HFFc6 (cell line): ENCODE results near the gene RNU6-9. TPM values are rescaled to one million over a fixed set of nuclear protein-coding genes. Genes with fewer than 3 reads are reported as not detected.

Experiments used
- DNase-seq: peaks from one replicate; pipeline ENCODE4 v3.0.0-alpha.2; 2018
- H3K27ac Mint-ChIP-seq: 2 replicates; pipeline ENCODE4 v1.8.0; 2020; ENCODE audit warnings: mild to moderate bottlenecking, mixed read lengths
- H3K27me3 Mint-ChIP-seq: 2 replicates; pipeline ENCODE4 v1.8.0; 2021; ENCODE audit warnings: mild to moderate bottlenecking, moderate library complexity, mixed read lengths; ENCODE audit not compliant: insufficient read depth
- H3K36me3 Mint-ChIP-seq: 2 replicates; pipeline ENCODE4 v1.8.0; 2021; ENCODE audit warnings: low read depth, mixed read lengths
- H3K4me1 Mint-ChIP-seq: 2 replicates; pipeline ENCODE4 v1.8.0; 2020; ENCODE audit warnings: low read depth, mixed read lengths
- H3K4me3 Mint-ChIP-seq: 2 replicates; pipeline ENCODE4 v1.8.0; 2020; ENCODE audit warnings: mild to moderate bottlenecking, moderate library complexity, mixed read lengths
- H3K9me3 Mint-ChIP-seq: 2 replicates; pipeline ENCODE4 v1.8.0; 2020; ENCODE audit warnings: mild to moderate bottlenecking, mixed read lengths
- CTCF ChIP-seq: fragments of 200-600 bp; sonication (generic); IDR thresholded peaks from 2 replicates; pipeline ENCODE4 v1.5.0; 2021; ENCODE audit warnings: antibody characterized with exemption, mild to moderate bottlenecking
- total RNA-seq, 6 experiments: library from RNA; stranded (reverse); fragmentation: NEBNext Ultra II Directional; extraction: Animal tissue kit (Norgen Biotek cat#: 25700); gene quantifications; 2 replicates in 1 of 6; 3 replicates in 5 of 6; pipeline ENCODE4 v1.2.3, GENCODE V29; 2021

The RNU6-9 gene
- total RNA-seq, 6 experiments from 2014 or later = not detected

GRCh38 chr19:934865-935479, 41.7 kb downstream of the RNU6-9 start:
- H3K4me1 Mint-ChIP-seq = peaks cover 23% of the 10 kb centered on the region
- no peak overlapping the region for H3K4me3 Mint-ChIP-seq
- H3K36me3 Mint-ChIP-seq = peaks cover 25% of the 10 kb centered on the region
- H3K27me3 Mint-ChIP-seq = peaks cover 2% of the 10 kb centered on the region
- DNase-seq = no peak
- TF ChIP-seq CTCF = no peak
- peak overlapping the region; percentile 36; the same call in 1 of the 2 replicates for H3K27ac Mint-ChIP-seq
- H3K9me3 Mint-ChIP-seq = no peaks in the 10 kb centered on the region

- Mint-ChIP-seq H3K9me3 (no peaks in the 10 kb centered on the region), H3K4me1 (peaks cover 28% of the 10 kb centered on the region), H3K4me3 (no peak overlapping the region), H3K36me3 (peaks cover 30% of the 10 kb centered on the region), H3K27ac (no peak overlapping the region), H3K27me3 (peaks cover 2% of the 10 kb centered on the region)
- no peak for TF ChIP-seq CTCF
- no peak for DNase-seq
These were observed 42.9 kb downstream of the RNU6-9 start for GRCh38 chr19:936175-936546.

- no peak for DNase-seq
- H3K27ac Mint-ChIP-seq = no peak overlapping the region
- H3K4me3 Mint-ChIP-seq = no peak overlapping the region
- peaks cover 1% of the 10 kb centered on the region for H3K27me3 Mint-ChIP-seq
- H3K36me3 Mint-ChIP-seq = peaks cover 29% of the 10 kb centered on the region
- peaks cover 29% of the 10 kb centered on the region for H3K4me1 Mint-ChIP-seq
- no peak for TF ChIP-seq CTCF
- H3K9me3 Mint-ChIP-seq = no peaks in the 10 kb centered on the region
These were observed 44.0 kb downstream of the RNU6-9 start for GRCh38 chr19:937259-937694.

- Mint-ChIP-seq H3K36me3 (peaks cover 29% of the 10 kb centered on the region), H3K4me3 (no peak overlapping the region; the same call in 1 of the 2 replicates), H3K4me1 (peaks cover 22% of the 10 kb centered on the region), H3K27me3 (peaks cover 1% of the 10 kb centered on the region), H3K27ac (no peak overlapping the region), H3K9me3 (no peaks in the 10 kb centered on the region)
- TF ChIP-seq CTCF = no peak
- no peak for DNase-seq
These were observed 45.1 kb downstream of the RNU6-9 start for GRCh38 chr19:938233-938923.

GRCh38 chr19:939439-939838, 46.2 kb downstream of the RNU6-9 start:
- H3K9me3 Mint-ChIP-seq = no peaks in the 10 kb centered on the region
- TF ChIP-seq CTCF = no peak
- no peak overlapping the region for H3K27ac Mint-ChIP-seq
- peaks cover 1% of the 10 kb centered on the region; the same call in 1 of the 2 replicates for H3K27me3 Mint-ChIP-seq
- DNase-seq = no peak
- no peak overlapping the region for H3K4me3 Mint-ChIP-seq
- peaks cover 16% of the 10 kb centered on the region; the same call in 1 of the 2 replicates for H3K4me1 Mint-ChIP-seq
- H3K36me3 Mint-ChIP-seq = peaks cover 29% of the 10 kb centered on the region
